SU-DHL-6 (cell line): ENCODE data around the gene SCN5A.

Experiments
- H2AFZ ChIP-seq: fragments of 200-600 bp; sonication (generic); 2 replicates; pipeline ENCODE4 v1.6.1; 2014; ENCODE audit warnings: low read depth, mild to moderate bottlenecking, moderate library complexity, mixed read lengths, antibody characterized with exemption, low read length; ENCODE audit not compliant: severe bottlenecking
- H3F3A ChIP-seq: fragments of 200-600 bp; shearing (Covaris generic); 2 replicates; pipeline ENCODE4 v1.6.0; 2016; ENCODE audit warnings: antibody characterized with exemption, mild to moderate bottlenecking; ENCODE audit not compliant: insufficient read depth
- H3K27ac ChIP-seq: fragments of 200-600 bp; sonication (generic); 2 replicates; pipeline ENCODE4 v1.5.1; 2016; ENCODE audit warnings: low read depth, mild to moderate bottlenecking, low read length, moderate library complexity, mixed read lengths
- H3K27me3 ChIP-seq: fragments of 200-600 bp; sonication (generic), shearing (Covaris generic); 2 replicates; pipeline ENCODE4 v1.6.0; 2014; ENCODE audit warnings: mild to moderate bottlenecking, low read length
- H3K36me3 ChIP-seq: fragments of 200-600 bp; sonication (generic); 2 replicates; pipeline ENCODE4 v1.6.1; 2014; ENCODE audit warnings: mild to moderate bottlenecking, low read length, mixed read lengths
- H3K4me2 ChIP-seq: fragments of 300-600, 200-600 bp; shearing (Covaris generic), sonication (generic); 2 replicates; pipeline ENCODE4 v1.6.0; 2014; ENCODE audit warnings: low read length, low read depth, mild to moderate bottlenecking; ENCODE audit not compliant: poor library complexity, severe bottlenecking
- H3K4me3 ChIP-seq: fragments of 200-600 bp; sonication (generic); 2 replicates; pipeline ENCODE4 v1.5.1; 2014; ENCODE audit warnings: antibody characterized with exemption, low read length, mild to moderate bottlenecking, mixed read lengths; ENCODE audit not compliant: insufficient read depth, poor library complexity, severe bottlenecking
- H3K79me2 ChIP-seq: fragments of 200-600 bp; sonication (generic); 2 replicates; pipeline ENCODE4 v1.6.1; 2014; ENCODE audit warnings: mild to moderate bottlenecking, low read length, moderate library complexity; ENCODE audit not compliant: insufficient read depth
- H3K9ac ChIP-seq: fragments of 200-600 bp; sonication (generic); 2 replicates; pipeline ENCODE4 v1.7.0; 2014; ENCODE audit warnings: mild to moderate bottlenecking, low read length
- H3K9me2 ChIP-seq: fragments of 200-600 bp; sonication (generic); replicated peaks from 2 replicates; pipeline ENCODE4 v1.6.1; 2014; ENCODE audit warnings: low read length; ENCODE audit not compliant: insufficient read depth
- H3K9me3 ChIP-seq: fragments of 200-600 bp; sonication (generic); 2 replicates; pipeline ENCODE4 v1.6.1; 2014; ENCODE audit warnings: low read length, mixed read lengths; ENCODE audit not compliant: insufficient read depth
- H4K20me1 ChIP-seq: fragments of 200-600 bp; sonication (generic); 2 replicates; pipeline ENCODE4 v1.6.1; 2014; ENCODE audit warnings: low read depth, mild to moderate bottlenecking, antibody characterized with exemption, low read length, moderate library complexity, mixed read lengths
- EZH2phosphoT487 ChIP-seq: fragments of 200-600 bp; sonication (generic), shearing (Covaris generic); conservative IDR thresholded peaks from 2 replicates; pipeline ENCODE4 v1.6.1; 2018; ENCODE audit warnings: mild to moderate bottlenecking, antibody characterized with exemption, low read length, moderate library complexity, mixed read lengths
- TF ChIP-seq, protein P1 (sequence below): fragments of 200-600 bp; sonication (generic); IDR thresholded peaks from one replicate; pipeline ENCODE4 v1.5.1; 2017; ENCODE audit warnings: antibody characterized with exemption, mild to moderate bottlenecking, low read length, moderate library complexity; ENCODE audit not compliant: insufficient read depth, poor library complexity, severe bottlenecking

SCN5A gene

DNA sequence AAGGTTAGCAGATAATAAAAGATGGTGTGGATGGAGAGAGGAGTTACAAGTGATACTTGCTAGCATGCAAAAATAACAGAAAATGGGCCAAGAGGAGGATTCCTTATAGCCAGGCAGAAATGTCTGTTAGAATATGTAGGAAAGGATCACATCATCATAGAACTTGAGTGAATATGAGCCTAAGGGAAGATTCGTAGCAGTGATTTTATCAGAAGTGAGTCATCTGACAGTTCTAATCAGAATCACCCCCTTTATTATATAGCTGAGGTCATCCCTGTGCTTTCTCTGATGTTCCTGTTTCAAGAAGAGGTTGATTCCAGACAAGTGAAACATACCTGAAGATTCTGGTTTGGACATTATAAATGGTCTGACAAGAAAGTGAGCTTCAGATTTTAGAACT, 130.5 kb downstream of the SCN5A start:
- Histone ChIP-seq H3K27ac (no peak overlapping the region), H3K79me2 (no peaks in the 10 kb centered on the region), H2AFZ (no peak overlapping the region), H3K36me3 (peaks cover 18% of the 10 kb centered on the region; the same call in 1 of the 2 replicates), H4K20me1 (no peaks in the 10 kb centered on the region), H3K27me3 (no peaks in the 10 kb centered on the region), H3K9ac (no peak overlapping the region), H3K4me2 (no peak overlapping the region), H3F3A (no peaks in the 10 kb centered on the region), H3K9me3 (no peaks in the 10 kb centered on the region), H3K9me2 (no peaks in the 10 kb centered on the region), H3K4me3 (no peak overlapping the region)
- TF ChIP-seq, protein P1, sequence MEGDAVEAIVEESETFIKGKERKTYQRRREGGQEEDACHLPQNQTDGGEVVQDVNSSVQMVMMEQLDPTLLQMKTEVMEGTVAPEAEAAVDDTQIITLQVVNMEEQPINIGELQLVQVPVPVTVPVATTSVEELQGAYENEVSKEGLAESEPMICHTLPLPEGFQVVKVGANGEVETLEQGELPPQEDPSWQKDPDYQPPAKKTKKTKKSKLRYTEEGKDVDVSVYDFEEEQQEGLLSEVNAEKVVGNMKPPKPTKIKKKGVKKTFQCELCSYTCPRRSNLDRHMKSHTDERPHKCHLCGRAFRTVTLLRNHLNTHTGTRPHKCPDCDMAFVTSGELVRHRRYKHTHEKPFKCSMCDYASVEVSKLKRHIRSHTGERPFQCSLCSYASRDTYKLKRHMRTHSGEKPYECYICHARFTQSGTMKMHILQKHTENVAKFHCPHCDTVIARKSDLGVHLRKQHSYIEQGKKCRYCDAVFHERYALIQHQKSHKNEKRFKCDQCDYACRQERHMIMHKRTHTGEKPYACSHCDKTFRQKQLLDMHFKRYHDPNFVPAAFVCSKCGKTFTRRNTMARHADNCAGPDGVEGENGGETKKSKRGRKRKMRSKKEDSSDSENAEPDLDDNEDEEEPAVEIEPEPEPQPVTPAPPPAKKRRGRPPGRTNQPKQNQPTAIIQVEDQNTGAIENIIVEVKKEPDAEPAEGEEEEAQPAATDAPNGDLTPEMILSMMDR: no peak
- TF ChIP-seq EZH2phosphoT487: no peak

DNA sequence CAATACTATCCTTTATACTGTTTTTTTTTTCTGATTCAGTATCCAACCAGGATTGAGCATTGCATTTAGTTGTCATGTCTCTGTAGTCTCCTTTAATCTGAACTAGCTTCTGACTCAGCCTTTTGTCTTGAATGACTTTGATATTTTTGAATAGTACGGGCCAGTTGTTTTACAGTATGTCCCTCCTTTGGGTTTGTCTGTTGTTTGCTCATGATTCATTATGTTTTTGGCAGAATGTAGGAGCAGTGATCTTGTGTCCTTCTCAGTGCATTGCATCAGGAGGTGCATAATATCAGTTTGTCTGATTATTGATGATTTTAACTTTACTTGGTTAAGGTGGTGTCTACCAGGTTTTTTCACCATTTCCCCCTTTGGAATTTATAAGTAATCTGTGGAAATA, 132.8 kb downstream of the SCN5A start:
- Histone ChIP-seq H3K79me2 (no peaks in the 10 kb centered on the region), H4K20me1 (no peaks in the 10 kb centered on the region), H3K27ac (no peak overlapping the region), H2AFZ (no peak overlapping the region), H3K4me2 (no peak overlapping the region), H3K36me3 (peaks cover 30% of the 10 kb centered on the region), H3F3A (no peaks in the 10 kb centered on the region; the same call in 1 of the 2 replicates), H3K9me3 (no peaks in the 10 kb centered on the region), H3K4me3 (no peak overlapping the region), H3K9me2 (no peaks in the 10 kb centered on the region), H3K9ac (no peak overlapping the region), H3K27me3 (no peaks in the 10 kb centered on the region)
- TF ChIP-seq EZH2phosphoT487: no peak
- TF ChIP-seq, protein P1: no peak

DNA sequence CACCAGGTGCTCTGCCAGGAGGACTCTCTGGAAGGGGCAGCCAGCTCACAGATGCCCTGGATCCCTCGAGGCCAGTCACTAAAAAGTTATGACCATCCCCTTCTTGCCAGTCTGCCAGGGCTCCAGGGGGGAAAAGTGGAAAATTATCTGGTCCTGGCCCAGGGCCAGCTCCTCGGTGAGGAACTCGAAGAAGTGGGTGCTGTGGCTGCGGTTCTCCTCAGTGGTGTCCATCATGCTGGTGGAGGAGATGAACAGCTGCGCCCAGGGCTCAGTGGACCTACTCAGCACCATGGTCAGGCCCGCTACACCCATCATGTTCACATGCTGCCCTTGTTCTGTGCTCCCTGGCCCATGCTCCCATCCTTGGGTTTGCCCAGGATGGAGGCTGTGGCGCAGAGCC, 134.1 kb downstream of the SCN5A start:
- Histone ChIP-seq H3K36me3 (peaks cover 38% of the 10 kb centered on the region), H4K20me1 (no peaks in the 10 kb centered on the region)

More for the DNA sequence above, 134.1 kb downstream of the SCN5A start:
- H2AFZ ChIP-seq: no peak overlapping the region
- H3K9me3 ChIP-seq: no peaks in the 10 kb centered on the region
- H3K9me2 ChIP-seq: no peaks in the 10 kb centered on the region
- no peaks in the 10 kb centered on the region for H3K27me3 ChIP-seq
- TF ChIP-seq, protein P1: no peak
- TF ChIP-seq EZH2phosphoT487: no peak
- H3K4me2 ChIP-seq: no peak overlapping the region
- H3K9ac ChIP-seq: no peak overlapping the region
- H3F3A ChIP-seq: no peaks in the 10 kb centered on the region; the same call in 1 of the 2 replicates
- H3K79me2 ChIP-seq: no peaks in the 10 kb centered on the region
- H3K27ac ChIP-seq: no peak overlapping the region
- H3K4me3 ChIP-seq: no peak overlapping the region
